Kidney glomerular epithelial cell (primary cell): Measurements from ENCODE around the gene CDH6.

Experiments
- DNase-seq: peaks from one replicate; lab custom pipeline; 2025; lab: John Stamatoyannopoulos, UW

CDH6 gene

GRCh38 chr5:31250201-31250600 is 56.7 kb downstream of the CDH6 start:
- no peak for DNase-seq

- no peak for DNase-seq
These were observed 57.5 kb downstream of the CDH6 start for GRCh38 chr5:31251032-31251431.

- DNase-seq: no peak
These were observed 61.6 kb downstream of the CDH6 start for GRCh38 chr5:31255041-31255440.

GRCh38 chr5:31268256-31268655 is 74.8 kb downstream of the CDH6 start:
- DNase-seq: no peak

GRCh38 chr5:31268686-31269085 is 75.2 kb downstream of the CDH6 start:
- no peak for DNase-seq

- no peak for DNase-seq
These were observed 75.8 kb downstream of the CDH6 start for GRCh38 chr5:31269259-31269658.

GRCh38 chr5:31270396-31270795 is 76.9 kb downstream of the CDH6 start:
- peak; percentile 17 for DNase-seq

- no peak for DNase-seq
These were observed 78.1 kb downstream of the CDH6 start for GRCh38 chr5:31271567-31271966.

- DNase-seq: no peak
These were observed 79.7 kb downstream of the CDH6 start for GRCh38 chr5:31273161-31273560.

GRCh38 chr5:31273631-31274378 is 80.3 kb downstream of the CDH6 start:
- no peak for DNase-seq

GRCh38 chr5:31280210-31280609 is 86.7 kb downstream of the CDH6 start:
- peak; percentile 34 for DNase-seq

GRCh38 chr5:31283326-31283725 is 89.8 kb downstream of the CDH6 start:
- no peak for DNase-seq

- no peak for DNase-seq
These were observed 91.5 kb downstream of the CDH6 start for GRCh38 chr5:31285025-31285424.

GRCh38 chr5:31287985-31288384 is 94.5 kb downstream of the CDH6 start:
- no peak for DNase-seq

- DNase-seq: no peak
These were observed 95.9 kb downstream of the CDH6 start for GRCh38 chr5:31289429-31289828.

GRCh38 chr5:31291323-31291854 is 97.9 kb downstream of the CDH6 start:
- DNase-seq: no peak

GRCh38 chr5:31300501-31300900 is 107.0 kb downstream of the CDH6 start:
- DNase-seq: no peak

GRCh38 chr5:31301833-31302232 is 108.3 kb downstream of the CDH6 start:
- no peak for DNase-seq

- no peak for DNase-seq
These were observed 110.2 kb downstream of the CDH6 start for GRCh38 chr5:31303688-31304087.

- no peak for DNase-seq
These were observed 124.2 kb downstream of the CDH6 start for GRCh38 chr5:31317665-31318064.

- no peak for DNase-seq
These were observed 125.8 kb downstream of the CDH6 start for GRCh38 chr5:31319335-31319734.

GRCh38 chr5:31322946-31323345 is 129.5 kb downstream of the CDH6 start:
- no peak for DNase-seq

- DNase-seq: no peak
These were observed 131.4 kb downstream of the CDH6 start for GRCh38 chr5:31324842-31325241.
